SK-N-MC (cell line): ENCODE data around the gene ARHGAP9.

ENCODE experiments used
- DNase-seq: peaks from one replicate; pipeline ENCODE4 v3.0.0-alpha.2; 2011; ENCODE audit warnings: low read depth, low spot score
- H3K27ac ChIP-seq: fragments of 200-600 bp; sonication (generic); 2 replicates; pipeline ENCODE4 v1.5.1; 2016; ENCODE audit warnings: mixed run types
- H3K36me3 ChIP-seq: fragments of 200-600 bp; sonication (generic); 2 replicates; pipeline ENCODE4 v1.6.1; 2017; ENCODE audit warnings: antibody characterized with exemption, low read length, mixed read lengths; ENCODE audit not compliant: insufficient read depth
- H3K4me3 ChIP-seq: fragments of 200-600 bp; sonication (generic); 2 replicates; pipeline ENCODE4 v1.5.1; 2016
- H3K9ac ChIP-seq: fragments of 200-600 bp; sonication (generic); 2 replicates; pipeline ENCODE4 v1.8.0; 2017; ENCODE audit warnings: mixed run types, mixed read lengths; ENCODE audit not compliant: insufficient read length
- H3K9me3 ChIP-seq: fragments of 200-600 bp; sonication (generic); 2 replicates; pipeline ENCODE4 v1.6.1; 2017; ENCODE audit warnings: low read depth, mild to moderate bottlenecking, antibody characterized with exemption, low read length, moderate library complexity, mixed read lengths
- EZH2 ChIP-seq: fragments of 200-600 bp; sonication (generic); IDR thresholded peaks from one replicate; pipeline ENCODE4 v1.6.1; 2017; ENCODE audit warnings: antibody characterized with exemption
- FOXP2 ChIP-seq: optimal IDR thresholded peaks from 2 replicates; pipeline ENCODE3; 2011; ENCODE audit warnings: mild to moderate bottlenecking, moderate library complexity; ENCODE audit not compliant: insufficient read depth; ENCODE audit errors: extremely low read length, control extremely low read depth
- POLR2AphosphoS5 ChIP-seq: IDR thresholded peaks from 2 replicates; pipeline ENCODE4 v1.6.1; 2012; ENCODE audit warnings: mild to moderate bottlenecking, low read depth, low read length, borderline replicate concordance

The ARHGAP9 gene

DNA sequence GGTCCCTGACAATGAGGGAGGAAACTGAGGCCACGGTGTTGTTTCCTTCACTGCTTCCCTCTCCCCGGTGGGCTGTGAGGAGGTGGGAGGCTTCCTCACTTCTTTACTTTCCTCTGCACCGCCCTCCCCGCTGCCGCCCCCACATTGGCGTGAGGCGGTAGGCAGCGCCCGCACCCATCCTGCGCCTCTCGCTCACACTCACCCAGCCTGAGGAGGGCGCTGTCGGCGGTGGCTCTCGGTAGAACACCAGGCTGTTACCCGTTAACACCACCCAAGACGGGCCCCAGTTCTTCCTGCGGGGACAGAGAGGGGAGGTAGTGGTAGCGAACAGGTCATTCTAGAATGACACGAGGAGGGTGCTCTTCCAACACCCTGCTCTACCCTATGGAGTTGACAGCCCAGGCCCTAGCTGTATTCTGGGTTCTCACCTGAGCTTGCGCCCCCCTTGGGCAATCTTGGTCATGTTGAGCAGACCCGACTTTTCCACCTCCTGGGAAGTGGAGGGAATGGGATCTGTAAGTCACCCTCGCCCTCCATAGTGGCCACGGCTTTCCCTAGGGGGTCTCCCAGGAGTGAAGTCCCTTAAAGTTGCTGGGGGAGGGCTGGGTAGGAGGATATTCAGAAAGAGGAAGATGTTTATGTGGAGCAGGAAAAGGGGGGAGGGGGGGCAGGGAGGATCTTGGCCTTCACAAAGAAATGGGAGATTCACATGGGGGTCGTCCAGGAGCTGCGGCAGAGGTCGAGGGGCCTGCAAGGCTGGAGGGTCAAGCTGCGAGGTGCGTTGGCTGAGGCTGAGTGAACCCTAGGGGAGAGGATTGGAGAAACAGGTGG lies 3.3 kb downstream of the ARHGAP9 start:
- Histone ChIP-seq H3K9me3 (no peaks in the 10 kb centered on the region), H3K36me3 (no peaks in the 10 kb centered on the region), H3K27ac (no peak overlapping the region), H3K9ac (no peak overlapping the region), H3K4me3 (no peak overlapping the region)
- DNase-seq = no peak
- TF ChIP-seq FOXP2 (no peak), EZH2 (no peak), POLR2AphosphoS5 (no peak)

DNA sequence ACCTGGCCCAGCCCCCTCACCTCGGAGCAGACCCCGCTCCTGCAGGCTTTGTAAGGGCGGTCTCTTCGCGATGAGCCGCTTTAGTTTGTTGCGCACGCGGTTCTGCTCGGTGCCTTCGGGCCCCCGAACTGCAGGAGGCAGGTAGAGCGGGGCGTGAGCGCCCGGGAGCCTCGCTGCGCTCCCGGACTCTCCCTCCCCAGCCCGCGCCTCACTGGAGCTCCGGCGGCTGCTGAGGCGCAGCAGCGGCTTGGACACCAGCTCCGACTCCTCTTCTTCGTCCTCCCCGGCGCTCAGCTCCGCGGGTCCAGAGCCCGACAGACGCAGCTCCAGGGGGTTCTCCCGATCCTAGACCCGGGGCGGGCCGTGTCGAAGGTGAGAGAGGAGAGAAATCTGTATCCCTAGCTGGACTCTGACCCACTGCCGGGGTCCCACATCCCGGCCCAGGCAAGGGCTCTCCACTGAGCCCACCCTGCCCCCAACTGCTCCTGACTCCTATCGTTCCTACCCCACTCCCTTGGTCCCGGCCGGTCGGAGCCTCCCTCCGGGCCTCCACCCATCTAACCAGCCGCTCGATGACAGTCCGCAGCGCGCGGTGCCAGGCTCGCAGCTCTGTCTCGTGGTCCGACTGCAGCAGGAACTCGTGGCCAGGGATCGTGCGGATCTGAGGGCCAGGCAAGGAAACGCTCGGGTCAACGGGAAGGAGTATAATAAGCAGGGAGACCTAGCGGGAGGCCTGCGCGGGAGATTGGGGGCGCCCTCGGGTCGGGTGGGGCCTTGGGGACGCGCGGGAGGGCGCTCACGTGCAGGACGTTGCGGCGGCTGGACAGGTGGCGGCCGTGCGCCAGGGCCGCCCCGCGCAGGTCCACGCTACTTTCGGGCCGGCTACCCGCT lies 4.2 kb downstream of the ARHGAP9 start:
- TF ChIP-seq FOXP2 (no peak), EZH2 (no peak), POLR2AphosphoS5 (no peak)
- Histone ChIP-seq H3K9me3 (no peaks in the 10 kb centered on the region), H3K27ac (no peak overlapping the region), H3K9ac (no peak overlapping the region), H3K4me3 (no peak overlapping the region), H3K36me3 (no peaks in the 10 kb centered on the region)
- DNase-seq = no peak

DNA sequence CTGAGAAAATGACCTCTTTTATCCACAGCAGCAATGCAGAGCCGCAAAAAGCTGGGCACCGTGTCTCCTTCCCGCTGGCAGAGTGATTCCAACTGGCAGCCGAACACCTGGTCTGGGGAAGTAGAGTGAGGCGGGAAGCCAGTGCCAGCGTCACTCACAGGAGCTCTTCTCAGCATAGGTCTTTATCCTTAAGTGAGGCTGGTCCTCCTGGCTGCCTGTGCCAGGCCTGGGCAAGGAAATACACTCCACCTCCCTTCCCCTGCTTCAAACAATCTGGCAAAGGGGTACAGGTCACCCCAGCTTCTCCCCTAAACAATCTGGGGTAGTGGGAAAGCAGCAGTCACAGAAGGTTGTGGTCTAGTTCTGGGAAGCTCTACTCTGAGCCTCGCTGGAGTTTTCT lies 4.8 kb downstream of the ARHGAP9 start:
- no peak for TF ChIP-seq POLR2AphosphoS5
- TF ChIP-seq FOXP2 = no peak
- TF ChIP-seq EZH2 = no peak
- no peak overlapping the region for H3K27ac ChIP-seq
- H3K36me3 ChIP-seq = no peaks in the 10 kb centered on the region

DNA sequence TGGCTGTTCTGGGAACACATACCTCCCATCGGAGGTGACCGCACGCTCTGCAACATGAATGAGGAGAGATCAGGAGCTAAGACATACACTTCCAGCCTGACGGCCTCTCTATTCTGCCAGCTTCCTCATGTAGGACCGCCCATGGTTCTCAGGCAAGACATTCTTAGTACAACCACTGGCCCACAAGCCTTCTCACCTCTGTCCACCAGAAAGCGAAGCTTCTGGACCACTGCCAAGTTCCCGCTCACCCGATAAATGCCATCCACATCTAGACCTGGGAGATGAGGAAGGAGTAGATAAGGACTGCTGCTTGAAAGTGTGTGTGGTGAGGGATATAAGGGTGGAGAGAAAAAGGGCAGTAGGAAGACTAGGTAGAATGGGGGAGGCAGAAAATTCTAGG lies 5.2 kb downstream of the ARHGAP9 start:
- Histone ChIP-seq H3K36me3 (no peaks in the 10 kb centered on the region), H3K4me3 (no peak overlapping the region), H3K27ac (no peak overlapping the region), H3K9me3 (no peaks in the 10 kb centered on the region), H3K9ac (no peak overlapping the region)
- no peak for DNase-seq
- no peak for TF ChIP-seq POLR2AphosphoS5
- no peak for TF ChIP-seq EZH2
- no peak for TF ChIP-seq FOXP2

More for the DNA sequence above, 4.8 kb downstream of the ARHGAP9 start:
- DNase-seq = no peak
- Histone ChIP-seq H3K9ac (no peak overlapping the region), H3K4me3 (no peak overlapping the region), H3K9me3 (no peaks in the 10 kb centered on the region)

DNA sequence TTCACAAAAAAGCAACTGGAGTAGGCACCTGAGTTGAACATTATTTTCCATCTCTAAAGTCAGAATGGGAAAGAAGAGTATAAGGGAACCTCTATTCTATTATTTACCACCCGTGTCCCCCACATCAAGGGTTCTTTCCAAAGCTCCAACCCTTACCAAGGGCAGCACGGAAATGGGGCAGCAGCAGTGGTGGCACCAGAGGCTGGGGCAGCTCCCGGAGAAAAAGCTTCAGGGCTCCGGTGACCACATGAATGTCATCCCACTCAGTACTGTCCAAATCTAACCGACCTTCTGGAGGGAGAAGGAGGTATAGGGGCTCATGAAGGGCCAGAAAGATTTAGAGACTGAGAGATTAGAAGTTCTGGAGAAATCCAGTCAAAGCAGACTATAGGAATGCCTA lies 5.8 kb downstream of the ARHGAP9 start:
- H3K27ac ChIP-seq = no peak overlapping the region
- no peaks in the 10 kb centered on the region for H3K9me3 ChIP-seq
- TF ChIP-seq EZH2 = no peak
- DNase-seq = no peak
- no peaks in the 10 kb centered on the region for H3K36me3 ChIP-seq
- H3K4me3 ChIP-seq = no peak overlapping the region
- no peak overlapping the region for H3K9ac ChIP-seq

DNA sequence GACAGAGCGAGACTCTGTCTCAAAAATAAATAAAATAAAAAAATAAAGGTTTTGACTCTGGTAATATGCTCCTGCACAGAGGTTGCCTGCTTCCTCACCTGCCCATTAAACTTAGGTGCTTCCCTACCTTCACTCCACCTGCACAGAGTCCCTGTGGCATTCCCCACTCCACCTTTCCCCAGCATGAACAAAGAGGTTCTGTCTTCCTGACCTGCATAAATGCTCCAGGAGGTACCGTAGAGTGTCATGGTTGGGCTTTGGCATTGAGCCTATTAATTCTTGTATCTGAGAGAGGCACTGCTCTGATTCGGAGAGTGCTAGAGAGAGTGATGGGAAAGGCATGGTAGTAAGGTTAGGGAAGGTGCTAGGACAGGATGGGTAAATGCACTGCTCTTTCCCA lies 6.3 kb downstream of the ARHGAP9 start:
- no peaks in the 10 kb centered on the region for H3K9me3 ChIP-seq
- H3K4me3 ChIP-seq = no peak overlapping the region
- H3K27ac ChIP-seq = no peak overlapping the region
- no peak for TF ChIP-seq EZH2
- TF ChIP-seq POLR2AphosphoS5 = no peak
- no peak for TF ChIP-seq FOXP2
- H3K36me3 ChIP-seq = no peaks in the 10 kb centered on the region
- H3K9ac ChIP-seq = no peak overlapping the region
- DNase-seq = no peak

DNA sequence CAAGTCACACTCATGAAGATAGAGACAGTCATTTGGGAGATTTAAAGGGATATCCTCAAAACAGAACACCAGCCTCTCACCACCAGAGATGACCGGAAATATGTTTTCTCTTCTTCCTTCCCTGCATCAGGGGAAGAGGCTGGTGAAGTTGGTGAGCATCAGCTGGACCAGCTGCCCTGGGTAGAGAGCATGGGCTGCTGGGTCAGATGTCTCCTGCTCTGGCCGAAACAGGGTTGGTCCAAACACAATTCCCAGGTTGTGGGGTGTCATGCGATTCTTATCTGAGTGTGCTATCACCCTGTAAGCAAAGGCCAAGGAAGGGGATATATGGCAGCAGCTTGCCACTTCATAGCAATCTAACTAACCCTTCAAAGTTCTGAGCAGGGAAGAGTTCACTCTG lies 7.3 kb downstream of the ARHGAP9 start:
- H3K4me3 ChIP-seq = no peak overlapping the region
- no peaks in the 10 kb centered on the region for H3K36me3 ChIP-seq
- no peak for TF ChIP-seq POLR2AphosphoS5
- no peak for TF ChIP-seq EZH2
- H3K9me3 ChIP-seq = no peaks in the 10 kb centered on the region
- no peak overlapping the region for H3K27ac ChIP-seq
- DNase-seq = no peak
- H3K9ac ChIP-seq = no peak overlapping the region

DNA sequence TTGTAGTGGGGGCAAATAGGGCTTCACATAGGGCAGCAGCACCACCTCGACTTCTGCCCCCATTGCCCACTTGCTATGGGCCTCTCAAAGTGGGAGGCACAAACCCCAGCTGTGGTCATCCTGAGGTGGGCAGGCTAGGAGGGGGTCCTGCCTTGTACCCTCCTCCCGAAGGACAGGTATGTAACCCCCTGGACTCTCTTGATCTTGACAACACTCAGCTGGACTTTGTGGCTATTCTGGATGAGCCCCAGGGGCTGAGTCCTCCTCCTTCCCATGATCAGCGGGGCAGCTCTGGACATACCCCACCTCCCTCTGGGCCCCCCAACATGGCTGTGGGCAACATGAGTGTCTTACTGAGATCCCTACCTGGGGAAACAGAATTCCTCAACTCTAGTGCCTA lies 8.0 kb downstream of the ARHGAP9 start:
- Histone ChIP-seq H3K9me3 (no peaks in the 10 kb centered on the region), H3K27ac (no peak overlapping the region), H3K4me3 (no peak overlapping the region), H3K36me3 (no peaks in the 10 kb centered on the region), H3K9ac (no peak overlapping the region)
- no peak for TF ChIP-seq FOXP2
- no peak for TF ChIP-seq EZH2
- no peak for TF ChIP-seq POLR2AphosphoS5
- no peak for DNase-seq
